Suprapubic skin (tissue), 3 donors: ENCODE results near the gene SLC25A47.

Source experiments
- POLR2AphosphoS5 ChIP-seq, 3 donors: sonication (generic); formaldehyde crosslinking; IDR thresholded peaks; one replicate each; pipeline ENCODE4 v1.6.1; 2017; ENCODE audit warnings: antibody characterized with exemption in 3 of 3
- TF ChIP-seq, protein P1 (sequence below), 2 donors: fragments of 200-600 bp in 1 of 2; fragments of 450-650 bp in 1 of 2; sonication (generic) in 1 of 2; IDR thresholded peaks; one replicate each; pipeline ENCODE4 v1.5.1; 2016 to 2019; ENCODE audit warnings: antibody characterized with exemption in 2 of 2, mild to moderate bottlenecking in 1 of 2, moderate library complexity in 1 of 2

DNA sequence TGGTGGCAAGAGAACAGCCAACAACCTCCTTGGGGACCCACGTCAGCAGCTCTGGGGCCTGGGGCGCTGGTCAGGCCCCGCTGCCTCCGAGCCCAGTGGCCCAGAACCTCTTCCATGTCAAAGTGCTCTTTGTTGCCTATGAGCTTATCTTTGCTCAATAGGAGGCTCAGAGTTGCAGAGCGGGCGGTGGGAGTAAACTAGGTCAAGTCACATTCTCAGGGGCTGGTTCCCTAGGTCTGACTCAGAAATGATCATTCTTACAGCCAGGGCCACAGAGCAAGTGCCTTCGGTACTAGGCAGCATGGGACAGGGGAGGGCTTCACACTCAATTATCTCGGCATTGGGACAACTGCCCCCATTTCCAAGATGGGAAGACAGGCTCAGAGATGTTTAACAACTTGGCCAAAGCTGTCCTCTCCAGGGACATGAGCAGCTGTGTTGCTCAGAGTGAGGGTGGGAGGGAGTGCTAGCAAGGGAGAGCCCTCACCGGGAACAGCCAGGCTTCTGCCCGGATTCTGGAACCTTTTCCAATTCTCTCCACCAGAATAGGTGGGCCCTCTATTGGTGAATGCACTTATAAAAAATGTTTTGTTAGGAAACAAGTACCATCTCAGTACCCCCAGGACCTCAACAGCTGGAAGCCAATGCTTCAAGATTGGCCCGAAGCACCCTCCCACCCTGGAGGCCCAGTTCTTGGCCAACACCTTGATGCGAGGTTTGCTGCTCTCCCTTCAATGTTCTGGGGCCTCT, 28.8 kb upstream of the SLC25A47 start:
- TF ChIP-seq, protein P1, sequence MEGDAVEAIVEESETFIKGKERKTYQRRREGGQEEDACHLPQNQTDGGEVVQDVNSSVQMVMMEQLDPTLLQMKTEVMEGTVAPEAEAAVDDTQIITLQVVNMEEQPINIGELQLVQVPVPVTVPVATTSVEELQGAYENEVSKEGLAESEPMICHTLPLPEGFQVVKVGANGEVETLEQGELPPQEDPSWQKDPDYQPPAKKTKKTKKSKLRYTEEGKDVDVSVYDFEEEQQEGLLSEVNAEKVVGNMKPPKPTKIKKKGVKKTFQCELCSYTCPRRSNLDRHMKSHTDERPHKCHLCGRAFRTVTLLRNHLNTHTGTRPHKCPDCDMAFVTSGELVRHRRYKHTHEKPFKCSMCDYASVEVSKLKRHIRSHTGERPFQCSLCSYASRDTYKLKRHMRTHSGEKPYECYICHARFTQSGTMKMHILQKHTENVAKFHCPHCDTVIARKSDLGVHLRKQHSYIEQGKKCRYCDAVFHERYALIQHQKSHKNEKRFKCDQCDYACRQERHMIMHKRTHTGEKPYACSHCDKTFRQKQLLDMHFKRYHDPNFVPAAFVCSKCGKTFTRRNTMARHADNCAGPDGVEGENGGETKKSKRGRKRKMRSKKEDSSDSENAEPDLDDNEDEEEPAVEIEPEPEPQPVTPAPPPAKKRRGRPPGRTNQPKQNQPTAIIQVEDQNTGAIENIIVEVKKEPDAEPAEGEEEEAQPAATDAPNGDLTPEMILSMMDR (IDR thresholded peaks at IDR 0.05) = no peak
- TF ChIP-seq POLR2AphosphoS5 (IDR thresholded peaks at IDR 0.05) = no peak
